ENCODE measurements around the gene LRRC59.
"Not testable (repeated sequence)": the region's sequence is repeated elsewhere in the genome, so short reads cannot be mapped to it uniquely, and the experiment has no call there.

LRRC59 gene

GRCh38 chr17:50424246-50424995, 27.1 kb upstream of the LRRC59 start:
- peak in 1 of 3 donors; percentile 12 for DNase-seq

- DNase-seq, result peak; percentile 91 to 93 (median 92)
These were observed 26.3 kb upstream of the LRRC59 start for GRCh38 chr17:50423553-50424159.

- no peak for DNase-seq
These were observed 25.4 kb upstream of the LRRC59 start for GRCh38 chr17:50422738-50423137.

- DNase-seq, result peak; percentile 20 to 70 (median 65)
These were observed 24.2 kb upstream of the LRRC59 start for GRCh38 chr17:50421308-50422051.

- no peak for DNase-seq
These were observed 23.2 kb upstream of the LRRC59 start for GRCh38 chr17:50420419-50421112.

GRCh38 chr17:50419577-50419976, 22.3 kb upstream of the LRRC59 start:
- DNase-seq, result not testable (repeated sequence)

- no peak for DNase-seq
These were observed 17.5 kb upstream of the LRRC59 start for GRCh38 chr17:50414808-50415207.

- DNase-seq, result no peak
These were observed 14.9 kb upstream of the LRRC59 start for GRCh38 chr17:50412188-50412732.

- DNase-seq, result no peak
These were observed 10.6 kb upstream of the LRRC59 start for GRCh38 chr17:50407921-50408320.

- DNase-seq, result no peak
These were observed 9.3 kb upstream of the LRRC59 start for GRCh38 chr17:50406578-50406977.

- not testable (repeated sequence) for DNase-seq
These were observed 8.0 kb upstream of the LRRC59 start for GRCh38 chr17:50405351-50405750.

GRCh38 chr17:50399591-50399990, 2.3 kb upstream of the LRRC59 start:
- DNase-seq, result not testable (repeated sequence)

- not testable (repeated sequence) for DNase-seq
These were observed 1.3 kb upstream of the LRRC59 start for GRCh38 chr17:50398672-50399071.

- DNase-seq, result no peak
These were observed 579 bp upstream of the LRRC59 start for GRCh38 chr17:50397919-50398285.

GRCh38 chr17:50396261-50397110, 837 bp downstream of the LRRC59 start:
- DNase-seq, result peak; percentile 67 to 73 (median 71)

GRCh38 chr17:50394711-50395110, 2.6 kb downstream of the LRRC59 start:
- peak in 2 of 3 donors; percentile 22 to 28 for DNase-seq

GRCh38 chr17:50393700-50394099, 3.6 kb downstream of the LRRC59 start:
- no peak for DNase-seq

- no peak for DNase-seq
These were observed 4.7 kb downstream of the LRRC59 start for GRCh38 chr17:50392621-50393020.

- DNase-seq, result no peak
These were observed 7.8 kb downstream of the LRRC59 start for GRCh38 chr17:50389534-50389933.

GRCh38 chr17:50388728-50389127, 8.6 kb downstream of the LRRC59 start:
- no peak for DNase-seq

- DNase-seq, result no peak
These were observed 10.8 kb downstream of the LRRC59 start for GRCh38 chr17:50386510-50386909.

GRCh38 chr17:50382931-50383330, 14.4 kb downstream of the LRRC59 start:
- DNase-seq, result no peak
